HG03565 (cell line): ENCODE results near the gene TTC28.
"Not testable (repeated sequence)": the region's sequence is repeated elsewhere in the genome, so short reads cannot be mapped to it uniquely, and the experiment has no call there.

Source experiments
- ATAC-seq: cut with Tn5 transposase; IDR thresholded peaks from one replicate; pipeline ENCODE4 v1.9.1; 2021; ENCODE audit warnings: mild to moderate bottlenecking, moderate library complexity; ENCODE audit not compliant: unreplicated experiment

TTC28 gene

DNA sequence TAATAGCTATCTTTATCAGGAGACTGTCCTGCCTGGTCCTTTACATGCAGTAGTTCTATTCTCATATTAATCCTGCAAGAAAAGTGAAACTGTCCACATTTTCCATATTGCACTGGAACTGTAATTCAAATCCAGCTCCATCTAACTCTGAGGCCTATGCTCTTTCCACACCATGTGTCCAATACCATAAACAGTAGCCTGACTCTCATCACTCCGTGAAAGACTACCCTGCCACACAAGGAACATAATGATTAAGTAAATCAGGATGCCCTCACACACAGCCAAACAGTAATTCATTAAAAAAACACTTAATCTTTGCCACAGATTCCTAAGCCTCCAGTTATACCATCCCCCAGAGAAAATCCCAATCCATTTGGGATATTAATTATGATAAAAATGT lies 475.3 kb downstream of the TTC28 start:
- no peak for ATAC-seq

GRCh38 chr22:28203286-28203685 lies 476.4 kb downstream of the TTC28 start:
- no peak for ATAC-seq

- ATAC-seq, result no peak
Observed at GRCh38 chr22:28198692-28199091, 480.9 kb downstream of the TTC28 start.

- ATAC-seq, result not testable (repeated sequence)
Observed at GRCh38 chr22:28191571-28191970, 488.1 kb downstream of the TTC28 start.

GRCh38 chr22:28188178-28188879 lies 491.3 kb downstream of the TTC28 start:
- ATAC-seq, result no peak

DNA sequence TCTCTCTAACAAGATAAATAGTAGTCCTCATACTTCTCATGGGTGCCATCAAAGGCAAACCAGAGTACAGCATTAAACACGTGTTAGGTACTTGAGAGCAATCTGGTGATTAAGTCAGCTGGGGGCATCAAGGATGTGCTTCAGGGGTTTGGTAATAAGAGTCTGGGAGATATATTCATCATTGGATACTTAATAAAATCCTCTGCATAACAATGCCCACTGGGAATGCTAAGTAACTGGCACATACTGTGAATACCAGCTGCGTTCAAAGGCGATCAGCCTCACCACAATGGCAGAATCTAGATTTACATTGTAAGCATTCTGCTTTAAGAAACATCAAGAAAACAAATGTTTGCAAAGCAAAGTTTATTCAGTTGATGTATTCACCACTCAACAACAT lies 492.0 kb downstream of the TTC28 start:
- ATAC-seq, result no peak

DNA sequence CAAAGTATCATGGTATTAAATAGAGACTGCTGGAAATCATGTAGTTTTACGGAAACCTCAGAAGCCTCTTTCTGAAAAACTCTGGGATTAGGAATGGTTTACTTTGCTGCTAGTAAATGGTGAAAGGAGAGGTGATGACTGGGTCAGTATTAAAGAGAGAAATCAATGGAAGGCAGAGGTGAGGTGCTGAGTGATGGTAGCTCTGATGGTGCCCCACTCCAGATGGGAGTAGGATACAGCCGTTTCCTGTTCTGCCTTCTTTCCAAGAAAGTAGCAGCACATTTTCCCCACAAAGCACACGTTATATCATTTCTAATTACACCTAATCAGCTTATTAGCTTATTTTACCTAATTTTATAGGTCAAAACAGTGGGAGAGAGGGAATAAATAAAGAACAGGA lies 493.0 kb downstream of the TTC28 start:
- no peak for ATAC-seq

DNA sequence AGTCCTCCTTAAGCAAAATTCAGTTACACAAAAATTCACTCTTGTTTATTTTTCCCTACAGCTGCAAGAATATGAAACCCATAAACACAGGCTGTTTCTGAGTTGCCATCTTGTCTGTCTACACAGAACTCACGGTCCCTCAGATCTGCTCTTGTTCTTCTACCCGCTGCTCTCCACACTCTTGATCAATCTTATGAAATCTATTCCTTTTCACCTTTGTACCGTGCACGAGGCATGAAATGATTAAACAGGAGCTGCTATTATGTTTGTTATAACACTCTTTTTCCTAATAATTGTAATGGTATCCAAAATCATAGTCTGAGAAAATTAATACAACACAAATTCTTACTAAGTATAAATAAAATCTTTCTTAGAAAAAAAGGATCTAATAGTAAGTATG lies 494.5 kb downstream of the TTC28 start:
- no peak for ATAC-seq

DNA sequence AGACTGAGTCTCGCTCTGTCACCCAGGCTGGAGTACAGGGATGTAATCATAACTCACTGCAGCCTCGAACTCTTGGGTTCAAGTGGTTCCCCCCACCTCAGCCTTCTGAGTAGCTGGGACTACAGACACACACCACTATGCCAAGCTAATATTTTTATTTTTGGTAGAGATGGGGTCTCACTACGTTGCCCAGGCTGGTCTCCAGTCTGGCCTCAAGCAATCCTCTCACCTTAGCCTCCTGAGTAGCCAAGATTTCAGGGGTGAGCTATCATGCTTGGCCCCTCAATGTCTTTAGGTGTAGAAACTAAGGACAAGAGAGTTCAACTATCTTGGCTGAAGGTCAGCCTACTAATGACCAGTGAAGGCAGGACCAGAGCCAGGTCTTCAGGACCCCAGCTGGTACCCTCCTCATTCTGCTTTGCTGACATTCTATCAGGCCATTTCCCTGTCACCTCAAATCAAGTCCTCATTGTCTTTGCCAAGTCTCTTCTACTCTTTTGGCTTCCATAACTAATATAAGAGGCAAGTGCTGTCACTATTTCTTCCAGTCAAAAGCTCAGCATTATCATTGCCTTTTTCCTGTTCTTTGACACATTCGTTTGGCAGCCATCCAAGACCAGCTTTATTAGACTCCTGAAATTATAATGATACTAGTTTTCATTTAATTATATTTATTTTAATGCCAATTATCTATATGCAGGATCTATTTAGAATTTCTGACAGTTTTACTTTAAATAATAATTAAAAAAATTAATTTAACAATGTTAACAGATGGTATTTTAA lies 496.4 kb downstream of the TTC28 start:
- ATAC-seq, result no peak

DNA sequence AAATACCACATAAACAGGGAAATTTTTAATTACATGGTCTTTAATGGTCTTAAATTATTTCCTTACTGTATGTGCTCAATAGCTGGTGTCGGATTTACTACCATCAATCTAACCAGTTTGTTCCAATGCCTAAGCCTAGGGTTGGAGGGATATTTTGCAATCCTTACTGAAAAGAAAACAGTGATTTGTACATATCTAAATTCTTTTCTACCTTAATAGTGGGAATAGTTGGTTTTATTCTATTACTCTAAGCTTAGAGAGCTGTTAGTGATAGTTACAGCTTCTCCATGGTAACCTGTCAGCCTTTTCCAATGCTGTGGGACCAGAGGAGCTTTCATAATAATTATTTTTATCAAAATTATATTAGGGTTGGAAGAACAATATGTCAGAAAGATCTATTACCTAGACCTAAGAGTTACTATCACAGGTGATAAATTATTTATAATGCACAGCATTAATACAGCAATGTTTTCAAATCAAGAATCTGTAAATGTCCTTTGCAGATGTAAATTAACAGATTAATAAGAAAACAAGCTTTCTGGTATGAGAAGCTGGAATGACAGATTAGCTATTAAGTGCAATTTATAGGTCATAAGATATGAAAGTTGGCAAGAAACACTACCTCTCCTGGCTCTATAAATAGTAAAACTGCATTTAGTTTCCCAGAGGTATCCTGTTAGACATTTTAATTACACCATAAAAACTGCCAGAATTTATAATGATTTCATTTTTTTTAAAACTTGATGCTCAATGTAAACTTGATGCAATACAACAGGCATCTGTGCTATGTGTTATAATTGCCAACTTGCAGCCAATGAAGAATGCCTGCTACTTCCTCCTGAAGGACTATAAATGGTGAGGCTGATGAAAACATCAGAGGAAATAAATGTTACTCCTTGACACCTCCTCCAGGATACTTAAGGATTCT lies 498.6 kb downstream of the TTC28 start:
- no peak for ATAC-seq

DNA sequence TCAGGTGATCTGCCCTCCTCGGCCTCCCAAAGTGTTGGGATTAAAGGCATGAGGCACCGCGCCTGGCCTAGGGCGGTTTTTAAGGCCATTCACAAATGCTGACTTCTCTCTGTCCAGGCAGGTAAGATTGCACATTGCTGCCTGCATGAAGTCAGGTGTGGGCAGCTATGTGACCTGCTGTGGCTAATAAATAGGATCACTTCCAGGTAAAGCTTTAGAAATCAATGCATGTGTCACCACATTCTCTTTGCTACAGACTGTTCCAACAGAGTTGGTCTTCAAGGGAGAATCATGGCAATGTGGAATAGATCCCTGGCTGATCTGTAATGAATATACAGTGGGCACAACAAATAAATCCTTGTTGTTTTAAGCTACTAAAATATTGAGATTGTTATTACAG lies 500.2 kb downstream of the TTC28 start:
- ATAC-seq, result no peak

DNA sequence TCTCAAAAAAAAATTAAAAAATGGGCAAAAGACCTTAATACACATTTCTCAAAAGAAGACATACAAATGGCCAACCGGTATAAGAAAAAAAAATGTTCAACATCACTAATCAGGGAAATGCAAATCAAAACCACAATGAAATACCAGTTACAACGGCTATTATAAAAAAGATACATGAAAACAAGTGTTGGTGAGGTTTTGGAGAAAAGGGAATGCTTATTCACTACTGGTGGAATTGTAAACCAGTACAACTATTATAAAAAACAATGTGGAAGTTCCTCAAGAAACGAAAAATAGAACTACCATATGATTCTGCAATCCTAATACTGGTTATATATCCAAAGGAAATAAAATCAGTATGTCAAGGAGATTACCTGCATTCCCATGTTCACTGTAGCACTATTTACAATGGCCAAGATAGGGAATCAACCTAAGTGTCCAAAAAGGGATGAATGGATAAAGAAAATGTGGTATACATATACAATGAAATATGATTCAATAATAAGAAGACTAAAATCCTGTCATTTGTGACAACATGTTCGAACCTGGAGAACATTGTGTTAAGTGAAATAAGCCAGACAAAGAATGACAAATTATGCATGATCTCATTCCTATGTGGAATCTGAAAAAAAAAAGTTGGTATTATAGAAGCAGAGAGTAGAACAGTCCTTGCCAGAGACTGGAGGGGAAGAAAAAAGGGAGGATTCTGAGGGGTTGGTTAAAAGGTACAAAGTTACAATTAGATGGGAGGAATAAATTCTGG lies 503.7 kb downstream of the TTC28 start:
- no peak for ATAC-seq

GRCh38 chr22:28174509-28174908 lies 505.1 kb downstream of the TTC28 start:
- ATAC-seq, result no peak

- ATAC-seq, result no peak
Observed at GRCh38 chr22:28172892-28173670, 506.6 kb downstream of the TTC28 start.

DNA sequence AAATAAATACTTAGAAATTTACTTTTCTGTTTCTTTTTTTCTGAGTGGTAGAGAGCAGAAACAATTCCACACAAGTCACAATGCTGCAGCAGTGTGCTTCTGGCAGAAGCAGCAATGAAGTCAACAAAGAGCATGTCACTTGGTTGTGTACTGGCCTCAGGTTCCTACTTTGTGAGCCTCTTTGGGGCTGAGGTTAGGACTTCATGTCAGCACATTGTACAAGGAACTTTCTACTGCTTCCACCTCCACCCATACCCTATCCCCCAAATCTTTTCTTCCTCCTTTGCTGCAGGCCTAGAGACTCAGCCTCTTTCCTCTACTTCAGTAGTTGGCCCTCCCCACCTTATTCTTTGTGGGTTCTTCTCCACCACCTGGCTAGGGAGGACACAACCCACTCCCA lies 507.9 kb downstream of the TTC28 start:
- no peak for ATAC-seq

DNA sequence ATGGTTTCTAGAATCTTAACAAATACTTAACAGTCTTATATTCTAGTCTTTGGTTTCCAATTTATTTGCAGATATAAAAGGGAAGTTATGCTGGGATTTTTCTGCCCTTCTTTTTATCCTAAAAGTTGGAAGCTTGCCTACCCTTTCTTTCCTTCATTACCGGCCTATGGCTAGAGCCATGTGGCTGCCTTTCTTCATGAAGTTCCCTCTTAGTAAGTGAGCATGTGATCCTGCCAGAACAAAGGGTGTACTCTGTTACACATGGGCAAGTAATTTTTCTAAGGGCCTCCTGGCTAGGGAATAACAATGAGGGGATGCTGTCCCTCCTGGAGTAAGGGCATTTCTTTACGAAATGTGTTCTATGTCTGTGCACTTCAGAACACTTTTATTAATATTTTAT lies 508.5 kb downstream of the TTC28 start:
- ATAC-seq, result no peak

DNA sequence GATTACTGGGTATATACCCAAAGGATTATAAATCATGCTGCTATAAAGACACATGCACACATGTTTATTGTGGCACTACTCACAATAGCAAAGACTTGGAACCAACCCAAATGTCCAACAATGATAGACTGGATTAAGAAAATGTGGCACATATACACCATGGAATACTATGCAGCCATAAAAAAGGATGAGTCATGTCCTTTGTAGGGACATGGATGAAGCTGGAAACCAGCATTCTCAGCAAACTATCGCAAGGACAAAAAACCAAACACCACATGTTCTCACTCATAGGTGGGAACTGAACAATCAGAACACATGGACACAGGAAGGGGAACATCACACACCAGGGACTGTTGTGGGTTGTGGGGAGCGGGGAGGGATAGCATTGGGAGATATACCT lies 510.3 kb downstream of the TTC28 start:
- not testable (repeated sequence) for ATAC-seq

DNA sequence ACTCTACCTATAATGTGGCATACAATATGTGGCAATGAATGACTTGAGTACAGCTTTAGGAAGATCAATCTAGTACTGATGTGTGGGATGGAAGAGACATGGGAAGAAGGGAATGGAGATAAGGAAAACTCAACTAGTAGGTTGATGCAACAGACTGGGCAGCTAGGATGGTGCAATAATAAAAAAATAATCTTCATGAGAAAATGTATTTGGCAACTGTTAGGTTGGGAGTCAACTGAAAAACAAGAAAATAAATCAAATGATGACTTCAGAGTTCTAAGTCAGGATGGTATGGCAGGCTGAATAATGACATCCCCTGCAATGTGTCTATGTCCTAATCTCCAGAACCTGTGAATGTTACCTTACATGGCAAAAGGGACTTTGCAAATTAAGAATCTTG lies 523.8 kb downstream of the TTC28 start:
- ATAC-seq, result no peak

GRCh38 chr22:28154861-28155260 lies 524.8 kb downstream of the TTC28 start:
- no peak for ATAC-seq
